Measurements from ENCODE around the gene CCDC192. TPM values are rescaled to one million over a fixed set of nuclear protein-coding genes. Genes with fewer than 3 reads are reported as not detected.
"Not testable (repeated sequence)": the region's sequence is repeated elsewhere in the genome, so short reads cannot be mapped to it uniquely, and the experiment has no call there.

Gene CCDC192
- total RNA-seq, 1 donor from 2014 or later = not detected

GRCh38 chr5:127840198-127840524 lies 137.0 kb downstream of the CCDC192 start:
- Histone ChIP-seq H3K4me3 (no peak overlapping the region), H3K4me1 (no peaks in the 10 kb centered on the region), H3K36me3 (no peaks in the 10 kb centered on the region), H3K9me3 (no peaks in the 10 kb centered on the region), H3K27ac (no peak overlapping the region), H3K27me3 (ENCODE audit: low read depth) (no peaks in the 10 kb centered on the region)
- no peak for DNase-seq
- no peak for TF ChIP-seq CTCF (IDR thresholded peaks at IDR 0.05)
- peak; percentile 51 to 62 for ATAC-seq
- intact Hi-C loops (cut with DNase I) = no loop called here

- intact Hi-C loops (cut with DNase I) = no loop called here
- H3K36me3 ChIP-seq = no peaks in the 10 kb centered on the region
Measured at GRCh38 chr5:127840809-127841208, 137.6 kb downstream of the CCDC192 start.

GRCh38 chr5:127844581-127845021 lies 141.4 kb downstream of the CCDC192 start:
- Histone ChIP-seq H3K4me1 (no peaks in the 10 kb centered on the region), H3K27me3 (ENCODE audit: low read depth) (no peaks in the 10 kb centered on the region), H3K36me3 (no peaks in the 10 kb centered on the region), H3K27ac (no peak overlapping the region), H3K9me3 (no peaks in the 10 kb centered on the region), H3K4me3 (no peak overlapping the region)
- intact Hi-C loops (cut with DNase I) = no loop called here
- DNase-seq (no peak), ATAC-seq (no peak)
- TF ChIP-seq CTCF (IDR thresholded peaks at IDR 0.05) = no peak

More at GRCh38 chr5:127840809-127841208, 137.6 kb downstream of the CCDC192 start:
- no peak overlapping the region for H3K27ac ChIP-seq
- DNase-seq = no peak
- TF ChIP-seq CTCF (IDR thresholded peaks at IDR 0.05) = no peak
- no peaks in the 10 kb centered on the region for H3K27me3 ChIP-seq (ENCODE audit: low read depth)
- H3K4me3 ChIP-seq = no peak overlapping the region
- no peaks in the 10 kb centered on the region for H3K4me1 ChIP-seq
- no peaks in the 10 kb centered on the region for H3K9me3 ChIP-seq
- ATAC-seq = no peak

GRCh38 chr5:127846884-127847283 lies 143.7 kb downstream of the CCDC192 start:
- no peaks in the 10 kb centered on the region for H3K36me3 ChIP-seq
- no peaks in the 10 kb centered on the region for H3K27me3 ChIP-seq (ENCODE audit: low read depth)
- no peaks in the 10 kb centered on the region for H3K9me3 ChIP-seq
- no peak for ATAC-seq
- no peak for TF ChIP-seq CTCF (IDR thresholded peaks at IDR 0.05)
- no peaks in the 10 kb centered on the region for H3K4me1 ChIP-seq
- no peak overlapping the region for H3K4me3 ChIP-seq
- intact Hi-C loops (cut with DNase I) = no loop called here
- no peak overlapping the region for H3K27ac ChIP-seq
- DNase-seq = no peak

- intact Hi-C loops (cut with DNase I); H3K4me3 ChIP-seq; DNase-seq; ATAC-seq; H3K36me3 ChIP-seq; H3K4me1 ChIP-seq; H3K9me3 ChIP-seq; H3K27me3 ChIP-seq (ENCODE audit: low read depth); H3K27ac ChIP-seq: not testable (repeated sequence)
Measured at GRCh38 chr5:127847641-127848040, 144.4 kb downstream of the CCDC192 start.

GRCh38 chr5:127848098-127848497 lies 144.9 kb downstream of the CCDC192 start:
- intact Hi-C loops (cut with DNase I) = no loop called here
- H3K4me3 ChIP-seq = no peak overlapping the region
- ATAC-seq = no peak
- H3K27ac ChIP-seq = no peak overlapping the region
- TF ChIP-seq CTCF (IDR thresholded peaks at IDR 0.05) = no peak
- DNase-seq = no peak
- H3K36me3 ChIP-seq = no peaks in the 10 kb centered on the region
- no peaks in the 10 kb centered on the region for H3K4me1 ChIP-seq
- no peaks in the 10 kb centered on the region for H3K9me3 ChIP-seq
- H3K27me3 ChIP-seq (ENCODE audit: low read depth) = no peaks in the 10 kb centered on the region
